ENCODE results near the gene USP5. TPM values are rescaled to one million over a fixed set of nuclear protein-coding genes. Genes with fewer than 3 reads are reported as not detected.
"Not testable (repeated sequence)": the region's sequence is repeated elsewhere in the genome, so short reads cannot be mapped to it uniquely, and the experiment has no call there.

The USP5 gene
- total and polyA plus RNA-seq, 2 experiments from 2014 or later, result 61.6 to 78.9 TPM

GRCh38 chr12:6863586-6864321 is 11.8 kb downstream of the USP5 start:
- no peak overlapping the region for H2AFZ ChIP-seq
- peaks cover 8% of the 10 kb centered on the region for H4K20me1 ChIP-seq (ENCODE audit: insufficient read depth, poor library complexity, severe bottlenecking)
- H3K9me2 ChIP-seq (replicated peaks; ENCODE audit: insufficient read depth), result no peaks in the 10 kb centered on the region
- H3K79me2 ChIP-seq, result peaks cover 13% of the 10 kb centered on the region
- WGBS (ENCODE audit: low lambda C conversion rate, missing lambda C conversion rate), result 98% methylated on average over 16 of the region's 16 CpGs
- no peak overlapping the region for H3K4me3 ChIP-seq
- H3K27me3 ChIP-seq, result no peaks in the 10 kb centered on the region
- H3K4me1 ChIP-seq (ENCODE audit: insufficient read depth), result peaks cover 5% of the 10 kb centered on the region
- TF ChIP-seq CTCF (IDR thresholded peaks at IDR 0.05; ENCODE audit: poor library complexity) (no peak), EZH2 (IDR thresholded peaks at IDR 0.05; ENCODE audit: borderline replicate concordance) (no peak), EZH2phosphoT487 (IDR thresholded peaks at IDR 0.05; ENCODE audit: low read depth, severe bottlenecking, unreplicated experiment) (no peak)
- H3K27ac ChIP-seq, result no peak overlapping the region
- no peaks in the 10 kb centered on the region for H3K36me3 ChIP-seq (replicated peaks; ENCODE audit: insufficient read depth, low read depth)
- H3K4me2 ChIP-seq, result no peak overlapping the region
- DNase-seq (ENCODE audit: low spot score), result no peak
- no peaks in the 10 kb centered on the region for H3K9me3 ChIP-seq (ENCODE audit: low read depth)

- not testable (repeated sequence) for DNase-seq (ENCODE audit: low spot score); H3K36me3 ChIP-seq (replicated peaks; ENCODE audit: insufficient read depth, low read depth); H3K4me2 ChIP-seq; H3K9me3 ChIP-seq (ENCODE audit: low read depth); H3K27ac ChIP-seq; H2AFZ ChIP-seq; H3K27me3 ChIP-seq; H3K4me3 ChIP-seq; H3K9me2 ChIP-seq (replicated peaks; ENCODE audit: insufficient read depth)
- WGBS (ENCODE audit: low lambda C conversion rate, missing lambda C conversion rate), result 93% methylated on average over 5 of the region's 5 CpGs
- Histone ChIP-seq H3K4me1 (ENCODE audit: insufficient read depth) (peaks cover 11% of the 10 kb centered on the region), H4K20me1 (ENCODE audit: insufficient read depth, poor library complexity, severe bottlenecking) (peaks cover 19% of the 10 kb centered on the region), H3K79me2 (peaks cover 22% of the 10 kb centered on the region)
Measured at GRCh38 chr12:6865307-6865706, 13.4 kb downstream of the USP5 start.

- H3K27ac ChIP-seq, result peak overlapping the region; percentile 72
- H3K79me2 ChIP-seq, result peaks cover 29% of the 10 kb centered on the region
- H3K36me3 ChIP-seq (replicated peaks; ENCODE audit: insufficient read depth, low read depth), result no peaks in the 10 kb centered on the region
- TF ChIP-seq EZH2 (IDR thresholded peaks at IDR 0.05; ENCODE audit: borderline replicate concordance) (no peak), EZH2phosphoT487 (IDR thresholded peaks at IDR 0.05; ENCODE audit: low read depth, severe bottlenecking, unreplicated experiment) (no peak), CTCF (IDR thresholded peaks at IDR 0.05; ENCODE audit: poor library complexity) (no peak)
- H3K27me3 ChIP-seq, result no peaks in the 10 kb centered on the region
- no peak overlapping the region for H3K4me3 ChIP-seq
- peaks cover 15% of the 10 kb centered on the region for H3K4me1 ChIP-seq (ENCODE audit: insufficient read depth)
- H2AFZ ChIP-seq, result no peak overlapping the region
- H3K9me3 ChIP-seq (ENCODE audit: low read depth), result no peaks in the 10 kb centered on the region
- peaks cover 20% of the 10 kb centered on the region for H4K20me1 ChIP-seq (ENCODE audit: insufficient read depth, poor library complexity, severe bottlenecking)
- no peaks in the 10 kb centered on the region for H3K9me2 ChIP-seq (replicated peaks; ENCODE audit: insufficient read depth)
- WGBS (ENCODE audit: low lambda C conversion rate, missing lambda C conversion rate), result 82% methylated on average over 14 of the region's 19 CpGs
- peak overlapping the region; percentile 84 for H3K4me2 ChIP-seq
- no peak for DNase-seq (ENCODE audit: low spot score)
Measured at GRCh38 chr12:6866163-6866919, 14.4 kb downstream of the USP5 start.

- no peak for DNase-seq (ENCODE audit: low spot score)
- 13% methylated on average over 29 of the region's 33 CpGs for WGBS (ENCODE audit: low lambda C conversion rate, missing lambda C conversion rate)
Measured at GRCh38 chr12:6866920-6867412, 15.0 kb downstream of the USP5 start.

More at GRCh38 chr12:6866920-6867412, 15.0 kb downstream of the USP5 start:
- TF ChIP-seq EZH2 (IDR thresholded peaks at IDR 0.05; ENCODE audit: borderline replicate concordance) (no peak), CTCF (IDR thresholded peaks at IDR 0.05; ENCODE audit: poor library complexity) (no peak), EZH2phosphoT487 (IDR thresholded peaks at IDR 0.05; ENCODE audit: low read depth, severe bottlenecking, unreplicated experiment) (no peak)
- peak overlapping the region; percentile 37 for H2AFZ ChIP-seq
- no peaks in the 10 kb centered on the region for H3K9me3 ChIP-seq (ENCODE audit: low read depth)
- peaks cover 21% of the 10 kb centered on the region for H3K4me1 ChIP-seq (ENCODE audit: insufficient read depth)
- no peak overlapping the region for H3K4me3 ChIP-seq
- H3K27me3 ChIP-seq, result no peaks in the 10 kb centered on the region
- peak overlapping the region; percentile 84 for H3K4me2 ChIP-seq
- H3K27ac ChIP-seq, result peak overlapping the region; percentile 72
- no peaks in the 10 kb centered on the region for H3K36me3 ChIP-seq (replicated peaks; ENCODE audit: insufficient read depth, low read depth)
- H4K20me1 ChIP-seq (ENCODE audit: insufficient read depth, poor library complexity, severe bottlenecking), result peaks cover 21% of the 10 kb centered on the region
- peaks cover 31% of the 10 kb centered on the region for H3K79me2 ChIP-seq
- no peaks in the 10 kb centered on the region for H3K9me2 ChIP-seq (replicated peaks; ENCODE audit: insufficient read depth)

Data from hepatocyte (in vitro differentiated cells).